ENCODE data around the gene SLC25A38.

DNA sequence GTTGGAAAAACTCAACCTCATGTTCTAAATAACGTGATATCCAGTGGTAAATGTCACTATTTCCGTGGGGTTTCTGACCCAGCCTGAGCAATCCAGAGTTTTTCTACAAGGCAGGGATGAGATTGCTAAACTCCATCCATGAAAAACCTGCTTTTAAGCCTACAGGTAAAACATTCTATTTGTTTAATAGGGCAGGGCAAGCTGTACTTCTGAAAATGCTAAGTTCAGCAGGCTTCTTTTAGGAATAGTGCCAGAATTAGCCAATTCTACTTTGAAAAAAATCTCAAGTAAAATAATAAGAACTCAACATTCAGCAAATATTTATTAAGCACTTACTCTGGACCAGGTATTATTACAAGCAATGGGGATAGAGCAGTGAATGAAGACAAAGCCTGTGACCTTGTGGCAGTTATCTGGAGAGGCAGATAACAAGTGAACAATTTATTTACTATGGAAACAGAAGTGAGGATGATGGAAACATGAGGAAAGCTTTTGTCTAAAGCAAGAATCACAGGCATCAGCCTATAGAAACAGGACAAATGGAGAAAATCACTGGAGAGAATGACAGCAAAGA, 36.7 kb downstream of the SLC25A38 start:
- TF ChIP-seq, protein P1, sequence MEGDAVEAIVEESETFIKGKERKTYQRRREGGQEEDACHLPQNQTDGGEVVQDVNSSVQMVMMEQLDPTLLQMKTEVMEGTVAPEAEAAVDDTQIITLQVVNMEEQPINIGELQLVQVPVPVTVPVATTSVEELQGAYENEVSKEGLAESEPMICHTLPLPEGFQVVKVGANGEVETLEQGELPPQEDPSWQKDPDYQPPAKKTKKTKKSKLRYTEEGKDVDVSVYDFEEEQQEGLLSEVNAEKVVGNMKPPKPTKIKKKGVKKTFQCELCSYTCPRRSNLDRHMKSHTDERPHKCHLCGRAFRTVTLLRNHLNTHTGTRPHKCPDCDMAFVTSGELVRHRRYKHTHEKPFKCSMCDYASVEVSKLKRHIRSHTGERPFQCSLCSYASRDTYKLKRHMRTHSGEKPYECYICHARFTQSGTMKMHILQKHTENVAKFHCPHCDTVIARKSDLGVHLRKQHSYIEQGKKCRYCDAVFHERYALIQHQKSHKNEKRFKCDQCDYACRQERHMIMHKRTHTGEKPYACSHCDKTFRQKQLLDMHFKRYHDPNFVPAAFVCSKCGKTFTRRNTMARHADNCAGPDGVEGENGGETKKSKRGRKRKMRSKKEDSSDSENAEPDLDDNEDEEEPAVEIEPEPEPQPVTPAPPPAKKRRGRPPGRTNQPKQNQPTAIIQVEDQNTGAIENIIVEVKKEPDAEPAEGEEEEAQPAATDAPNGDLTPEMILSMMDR (conservative IDR thresholded peaks at IDR 0.05): no peak
- TF ChIP-seq ZFX (IDR thresholded peaks at IDR 0.05): no peak

Data from C4-2B (cell line).